Thoracic aorta (tissue), 2 donors: Measurements from ENCODE around the gene EPN1. TPM values are rescaled to one million over a fixed set of nuclear protein-coding genes. Genes with fewer than 3 reads are reported as not detected.

Experiments
- ATAC-seq: fragments of 150-250 bp; one replicate; pipeline ENCODE4 v1.8.0; 2017; ENCODE audit warnings: low read depth; ENCODE audit not compliant: insufficient number of reproducible peaks, low FRiP score
- DNase-seq: peaks from one replicate; pipeline ENCODE4 v3.0.0-alpha.2; 2020; ENCODE audit warnings: low spot score
- H3K27ac ChIP-seq, 2 donors: fragments of 200-600 bp; sonication (generic); 1 replicate in 1 of 2; 2 replicates in 1 of 2; pipeline ENCODE4 v1.5.1; 2016; ENCODE audit warnings: mild to moderate bottlenecking in 2 of 2, moderate library complexity in 2 of 2
- H3K27me3 ChIP-seq: fragments of 200-600 bp; sonication (generic); replicated peaks from 2 replicates; pipeline ENCODE4 v1.6.0; 2016; ENCODE audit warnings: mild to moderate bottlenecking; ENCODE audit not compliant: insufficient read depth
- H3K36me3 ChIP-seq: fragments of 200-600 bp; sonication (generic); one replicate; pipeline ENCODE4 v1.5.1; 2016
- H3K4me1 ChIP-seq, 2 donors: fragments of 200-600 bp; sonication (generic); 1 replicate in 1 of 2; 2 replicates in 1 of 2; pipeline versions ENCODE4 v1.5.1 to v1.6.0; 2016; ENCODE audit warnings: low read depth in 2 of 2, mild to moderate bottlenecking in 1 of 2; ENCODE audit not compliant: control insufficient read depth in 1 of 2
- H3K4me3 ChIP-seq: fragments of 200-600 bp; sonication (generic); 2 replicates; pipeline ENCODE4 v1.5.1; 2016; ENCODE audit warnings: mild to moderate bottlenecking
- H3K9me3 ChIP-seq: fragments of 200-600 bp; sonication (generic); 2 replicates; pipeline ENCODE4 v1.5.1; 2016
- CTCF ChIP-seq: fragments of 200-600 bp; sonication (generic); IDR thresholded peaks from one replicate; pipeline ENCODE4 v1.5.1; 2019; ENCODE audit warnings: antibody characterized with exemption
- total RNA-seq, 2 donors: library from RNA; depleted of rRNA; stranded (reverse); fragments of >200 nt; gene quantifications; one replicate each; pipeline versions ENCODE4 v1.1.0 to v1.2.3, GENCODE V29; 2016

The EPN1 gene
- total RNA-seq, 2 donors from 2014 or later, result 91.3 to 93.5 TPM

- no peak for ATAC-seq
- Histone ChIP-seq H3K4me1 (peaks cover 27 to 44% of the 10 kb centered on the region in 2 donors), H3K36me3 (peaks cover 41% of the 10 kb centered on the region), H3K4me3 (peak overlapping the region; percentile 11), H3K27me3 (no peaks in the 10 kb centered on the region), H3K27ac (peak overlapping the region in 1 of 2 donors; percentile 27), H3K9me3 (no peaks in the 10 kb centered on the region)
- no peak for TF ChIP-seq CTCF
- no peak for DNase-seq
Observed at GRCh38 chr19:55677572-55678028, 2.6 kb downstream of the EPN1 start.

- Histone ChIP-seq H3K9me3 (no peaks in the 10 kb centered on the region), H3K36me3 (peaks cover 37% of the 10 kb centered on the region), H3K4me3 (peak overlapping the region; percentile 11), H3K4me1 (peaks cover 27 to 44% of the 10 kb centered on the region in 2 donors), H3K27me3 (no peaks in the 10 kb centered on the region), H3K27ac (peak overlapping the region in 1 of 2 donors; percentile 27)
- no peak for TF ChIP-seq CTCF
- DNase-seq (no peak), ATAC-seq (no peak)
Observed at GRCh38 chr19:55678121-55678671, 3.2 kb downstream of the EPN1 start.

- no peaks in the 10 kb centered on the region for H3K9me3 ChIP-seq
- H3K27me3 ChIP-seq, result no peaks in the 10 kb centered on the region
- peaks cover 30% of the 10 kb centered on the region for H3K36me3 ChIP-seq
- peaks cover 24 to 40% of the 10 kb centered on the region in 2 donors for H3K4me1 ChIP-seq
- H3K4me3 ChIP-seq, result no peak overlapping the region
- no peak for ATAC-seq
- TF ChIP-seq CTCF, result no peak
- no peak for DNase-seq
- H3K27ac ChIP-seq, result no peak overlapping the region
Observed at GRCh38 chr19:55679343-55680257, 4.6 kb downstream of the EPN1 start.

- no peak for TF ChIP-seq CTCF
- Histone ChIP-seq H3K4me3 (no peak overlapping the region), H3K27me3 (no peaks in the 10 kb centered on the region), H3K9me3 (no peaks in the 10 kb centered on the region), H3K4me1 (peaks cover 24 to 39% of the 10 kb centered on the region in 2 donors), H3K36me3 (peaks cover 35% of the 10 kb centered on the region), H3K27ac (no peak overlapping the region)
- DNase-seq (no peak), ATAC-seq (no peak)
Observed at GRCh38 chr19:55680339-55681130, 5.5 kb downstream of the EPN1 start.
